ENCODE results near the gene MGAT4B. TPM values are rescaled to one million over a fixed set of nuclear protein-coding genes. Genes with fewer than 3 reads are reported as not detected.

MGAT4B gene
- total RNA-seq, 1 donor from 2014 or later = 163 TPM

GRCh38 chr5:179800071-179800695 is 6.5 kb downstream of the MGAT4B start:
- no peak for TF ChIP-seq CTCF (IDR thresholded peaks at IDR 0.05; ENCODE audit: unreplicated experiment)
- peaks cover 14% of the 10 kb centered on the region for H3K4me1 Mint-ChIP-seq (ENCODE audit: unreplicated experiment)
- H3K9me3 Mint-ChIP-seq (ENCODE audit: unreplicated experiment) = no peaks in the 10 kb centered on the region
- peaks cover 18% of the 10 kb centered on the region for H3K27me3 Mint-ChIP-seq (ENCODE audit: unreplicated experiment)
- H3K36me3 Mint-ChIP-seq (ENCODE audit: low read depth, unreplicated experiment) = peaks cover 32% of the 10 kb centered on the region
- DNase-seq (ENCODE audit: low spot score) = no peak
- H3K4me3 Mint-ChIP-seq (ENCODE audit: unreplicated experiment) = no peak overlapping the region
- no peak overlapping the region for H3K27ac Mint-ChIP-seq (ENCODE audit: unreplicated experiment)

- DNase-seq (ENCODE audit: low spot score) = no peak
- no peak for TF ChIP-seq CTCF (IDR thresholded peaks at IDR 0.05; ENCODE audit: unreplicated experiment)
- Mint-ChIP-seq H3K36me3 (ENCODE audit: low read depth, unreplicated experiment) (peaks cover 28% of the 10 kb centered on the region), H3K27ac (ENCODE audit: unreplicated experiment) (peak overlapping the region; percentile 9), H3K4me3 (ENCODE audit: unreplicated experiment) (peak overlapping the region; percentile 65), H3K4me1 (ENCODE audit: unreplicated experiment) (peaks cover 8% of the 10 kb centered on the region), H3K27me3 (ENCODE audit: unreplicated experiment) (peaks cover 17% of the 10 kb centered on the region), H3K9me3 (ENCODE audit: unreplicated experiment) (no peaks in the 10 kb centered on the region)
These were observed 7.1 kb downstream of the MGAT4B start for GRCh38 chr5:179799644-179799973.

GRCh38 chr5:179798771-179799643 is 7.7 kb downstream of the MGAT4B start:
- peak overlapping the region; percentile 9 for H3K27ac Mint-ChIP-seq (ENCODE audit: unreplicated experiment)
- peaks cover 7% of the 10 kb centered on the region for H3K4me1 Mint-ChIP-seq (ENCODE audit: unreplicated experiment)
- TF ChIP-seq CTCF (IDR thresholded peaks at IDR 0.05; ENCODE audit: unreplicated experiment) = no peak
- DNase-seq (ENCODE audit: low spot score) = no peak
- H3K36me3 Mint-ChIP-seq (ENCODE audit: low read depth, unreplicated experiment) = peaks cover 28% of the 10 kb centered on the region
- H3K27me3 Mint-ChIP-seq (ENCODE audit: unreplicated experiment) = peaks cover 20% of the 10 kb centered on the region
- H3K4me3 Mint-ChIP-seq (ENCODE audit: unreplicated experiment) = peak overlapping the region; percentile 65
- no peaks in the 10 kb centered on the region for H3K9me3 Mint-ChIP-seq (ENCODE audit: unreplicated experiment)

GRCh38 chr5:179798144-179798770 is 8.4 kb downstream of the MGAT4B start:
- H3K4me3 Mint-ChIP-seq (ENCODE audit: unreplicated experiment) = no peak overlapping the region
- peaks cover 7% of the 10 kb centered on the region for H3K4me1 Mint-ChIP-seq (ENCODE audit: unreplicated experiment)
- H3K36me3 Mint-ChIP-seq (ENCODE audit: low read depth, unreplicated experiment) = peaks cover 28% of the 10 kb centered on the region
- no peak for DNase-seq (ENCODE audit: low spot score)
- no peaks in the 10 kb centered on the region for H3K9me3 Mint-ChIP-seq (ENCODE audit: unreplicated experiment)
- TF ChIP-seq CTCF (IDR thresholded peaks at IDR 0.05; ENCODE audit: unreplicated experiment) = no peak
- peaks cover 20% of the 10 kb centered on the region for H3K27me3 Mint-ChIP-seq (ENCODE audit: unreplicated experiment)
- H3K27ac Mint-ChIP-seq (ENCODE audit: unreplicated experiment) = no peak overlapping the region
